GM12865 (cell line): ENCODE data around the gene NDUFS7.

Experiments
- DNase-seq: peaks from one replicate; pipeline ENCODE4 v3.0.0; 2010; ENCODE audit warnings: low read depth
- H3K4me3 ChIP-seq: 2 replicates; pipeline ENCODE4 v1.5.1; 2011; ENCODE audit warnings: mild to moderate bottlenecking, low read depth, low read length, control low read depth
- TF ChIP-seq, protein P1 (sequence below): IDR thresholded peaks from 2 replicates; pipeline ENCODE4 v1.5.1; 2011; ENCODE audit warnings: low read length, control low read depth, low read depth, inconsistent platforms; ENCODE audit not compliant: insufficient read depth; ENCODE audit errors: missing control alignments

The NDUFS7 gene

DNA sequence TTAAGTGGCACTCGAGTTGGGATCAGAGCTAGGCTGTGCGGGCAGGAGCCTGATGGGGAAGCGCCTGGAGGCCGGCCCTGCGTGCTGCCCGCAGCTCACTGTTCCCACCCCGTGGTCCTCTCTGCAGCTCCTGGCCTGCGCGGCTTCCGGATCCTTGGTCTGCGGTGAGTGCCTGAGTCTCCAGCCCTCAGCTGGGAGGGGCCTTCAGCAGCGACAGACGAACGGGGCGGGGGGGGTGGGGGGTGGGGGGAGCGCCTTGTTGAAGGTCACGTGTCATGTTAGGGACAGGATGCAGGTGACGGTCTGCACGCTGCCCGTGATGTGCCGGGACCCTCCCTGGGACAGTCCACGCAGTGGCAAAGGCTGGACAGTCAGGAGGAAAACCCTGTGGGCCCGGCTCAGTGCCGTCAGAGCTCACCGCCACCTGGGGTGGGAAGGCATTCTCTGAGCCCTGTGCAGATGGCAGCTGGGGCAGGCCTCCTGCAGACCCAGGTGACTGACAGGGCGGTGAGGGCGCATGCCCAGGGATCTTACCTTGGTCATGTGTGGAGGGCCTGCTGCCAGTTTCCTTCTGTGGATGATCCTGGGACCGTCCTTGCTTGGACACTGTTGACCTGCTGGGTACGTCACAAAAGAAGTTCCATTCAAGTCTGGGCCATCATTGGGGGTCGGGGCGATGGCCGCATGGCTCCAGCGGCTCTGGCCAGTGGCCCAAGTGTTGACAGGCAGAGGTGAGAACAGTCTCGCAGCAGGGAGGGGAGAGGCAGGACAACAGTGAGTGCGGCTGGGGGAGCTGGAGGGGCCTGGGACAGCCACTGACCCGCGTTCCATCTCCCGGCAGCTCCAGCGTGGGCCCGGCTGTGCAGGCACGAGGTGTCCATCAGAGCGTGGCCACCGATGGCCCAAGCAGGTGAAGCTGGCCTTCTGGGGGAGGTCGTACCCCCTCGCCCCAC is 4.3 kb downstream of the NDUFS7 start:
- TF ChIP-seq, protein P1, sequence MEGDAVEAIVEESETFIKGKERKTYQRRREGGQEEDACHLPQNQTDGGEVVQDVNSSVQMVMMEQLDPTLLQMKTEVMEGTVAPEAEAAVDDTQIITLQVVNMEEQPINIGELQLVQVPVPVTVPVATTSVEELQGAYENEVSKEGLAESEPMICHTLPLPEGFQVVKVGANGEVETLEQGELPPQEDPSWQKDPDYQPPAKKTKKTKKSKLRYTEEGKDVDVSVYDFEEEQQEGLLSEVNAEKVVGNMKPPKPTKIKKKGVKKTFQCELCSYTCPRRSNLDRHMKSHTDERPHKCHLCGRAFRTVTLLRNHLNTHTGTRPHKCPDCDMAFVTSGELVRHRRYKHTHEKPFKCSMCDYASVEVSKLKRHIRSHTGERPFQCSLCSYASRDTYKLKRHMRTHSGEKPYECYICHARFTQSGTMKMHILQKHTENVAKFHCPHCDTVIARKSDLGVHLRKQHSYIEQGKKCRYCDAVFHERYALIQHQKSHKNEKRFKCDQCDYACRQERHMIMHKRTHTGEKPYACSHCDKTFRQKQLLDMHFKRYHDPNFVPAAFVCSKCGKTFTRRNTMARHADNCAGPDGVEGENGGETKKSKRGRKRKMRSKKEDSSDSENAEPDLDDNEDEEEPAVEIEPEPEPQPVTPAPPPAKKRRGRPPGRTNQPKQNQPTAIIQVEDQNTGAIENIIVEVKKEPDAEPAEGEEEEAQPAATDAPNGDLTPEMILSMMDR, result no peak
- H3K4me3 ChIP-seq, result no peak overlapping the region
- DNase-seq, result no peak

DNA sequence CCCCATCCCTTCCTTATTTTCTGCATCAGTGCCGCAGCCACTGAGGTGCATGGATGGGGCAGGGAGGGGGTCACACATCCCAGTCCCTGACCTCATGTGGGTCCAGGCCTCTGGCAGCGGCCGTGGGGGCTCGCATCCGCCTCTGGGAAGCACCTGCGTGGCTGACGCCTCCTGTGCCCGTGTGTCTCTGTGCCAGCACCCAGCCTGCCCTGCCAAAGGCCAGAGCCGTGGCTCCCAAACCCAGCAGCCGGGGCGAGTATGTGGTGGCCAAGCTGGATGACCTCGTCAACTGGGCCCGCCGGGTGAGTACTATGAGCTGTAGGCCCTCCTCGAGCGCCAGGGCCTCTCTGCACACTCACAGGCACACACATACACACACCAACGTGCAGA is 4.9 kb downstream of the NDUFS7 start:
- no peak overlapping the region for H3K4me3 ChIP-seq

DNA sequence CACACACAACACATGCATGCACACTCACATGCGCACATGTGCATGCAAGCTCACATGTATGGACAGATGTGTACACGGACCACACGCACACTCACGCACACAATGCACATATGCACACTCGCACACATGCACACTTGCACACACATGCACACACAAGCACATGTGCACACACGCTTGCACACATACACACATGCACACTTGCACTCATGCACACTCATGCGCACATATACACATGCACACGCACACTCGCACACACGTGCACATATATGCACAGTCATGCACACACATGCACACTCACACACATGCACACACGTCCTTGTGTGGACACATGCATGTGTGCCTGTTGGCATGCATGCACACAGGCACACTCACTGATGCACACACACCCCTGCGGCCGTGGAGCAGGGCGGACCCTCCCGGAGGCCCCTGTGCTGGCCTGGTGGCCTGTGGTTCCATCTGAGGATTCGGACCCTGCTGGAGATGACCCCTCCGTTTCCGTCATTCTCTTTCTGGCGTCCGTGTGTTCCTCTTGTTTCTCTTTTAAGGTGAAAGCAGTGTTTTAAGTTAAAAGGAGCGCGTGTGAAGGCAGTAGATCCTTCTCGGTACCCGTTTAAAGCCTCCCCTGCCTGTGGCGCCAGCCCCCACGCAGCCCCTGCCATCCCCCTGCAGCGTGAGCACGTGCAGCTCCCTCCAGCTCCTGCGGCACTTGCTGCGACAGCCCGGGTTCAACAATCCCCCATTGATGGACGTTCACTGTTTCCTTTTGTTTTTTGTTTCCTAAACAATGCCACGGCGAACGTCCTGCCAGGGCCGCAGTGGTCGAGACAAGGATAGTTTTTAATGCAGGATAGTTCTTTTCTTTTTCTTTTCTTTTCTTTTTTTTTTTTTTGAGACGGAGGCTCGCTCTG is 5.6 kb downstream of the NDUFS7 start:
- TF ChIP-seq, protein P1, result no peak
- H3K4me3 ChIP-seq, result no peak overlapping the region
- DNase-seq, result no peak

More for the DNA sequence above, 4.9 kb downstream of the NDUFS7 start:
- TF ChIP-seq, protein P1, result no peak
- no peak for DNase-seq

DNA sequence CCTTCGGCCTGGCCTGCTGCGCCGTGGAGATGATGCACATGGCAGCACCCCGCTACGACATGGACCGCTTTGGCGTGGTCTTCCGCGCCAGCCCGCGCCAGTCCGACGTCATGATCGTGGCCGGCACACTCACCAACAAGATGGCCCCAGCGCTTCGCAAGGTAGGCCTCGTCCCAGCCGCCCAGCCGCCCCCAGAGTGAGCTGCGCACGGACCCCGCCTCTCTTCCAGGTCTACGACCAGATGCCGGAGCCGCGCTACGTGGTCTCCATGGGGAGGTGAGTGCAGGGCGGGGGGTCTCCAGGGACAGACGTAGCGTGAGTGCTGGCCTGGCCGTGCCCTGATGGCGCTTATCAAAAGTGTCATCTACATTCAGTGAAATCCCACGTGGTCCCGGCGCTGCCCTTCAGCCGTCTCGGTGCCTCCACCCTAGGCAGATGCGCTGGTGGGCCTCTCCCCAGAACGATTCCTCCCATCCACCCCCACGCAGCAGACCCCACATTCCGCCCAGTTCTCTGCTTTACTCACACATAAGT is 7.2 kb downstream of the NDUFS7 start:
- DNase-seq, result no peak
- H3K4me3 ChIP-seq, result no peak overlapping the region
- TF ChIP-seq, protein P1, result no peak

DNA sequence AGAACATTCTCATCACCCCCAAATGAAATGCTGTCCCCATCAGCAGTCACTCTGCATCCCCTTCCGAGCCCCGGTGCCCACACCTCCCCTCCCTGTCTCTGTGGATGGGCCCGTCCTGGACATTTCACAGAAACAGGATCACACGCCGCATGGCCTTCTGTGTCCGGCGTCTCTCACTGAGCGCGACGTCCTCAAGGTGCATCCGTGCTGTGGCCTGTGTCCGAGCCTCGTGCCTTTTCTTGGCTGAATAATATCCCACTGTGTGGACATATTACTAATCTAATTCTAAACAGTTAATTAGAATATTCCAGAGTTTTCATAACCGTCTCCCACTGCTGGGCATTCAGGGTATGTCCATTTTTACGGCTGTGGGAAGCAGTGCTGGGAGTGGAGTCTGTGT is 8.7 kb downstream of the NDUFS7 start:
- DNase-seq, result no peak
- TF ChIP-seq, protein P1, result no peak
- no peak overlapping the region for H3K4me3 ChIP-seq

DNA sequence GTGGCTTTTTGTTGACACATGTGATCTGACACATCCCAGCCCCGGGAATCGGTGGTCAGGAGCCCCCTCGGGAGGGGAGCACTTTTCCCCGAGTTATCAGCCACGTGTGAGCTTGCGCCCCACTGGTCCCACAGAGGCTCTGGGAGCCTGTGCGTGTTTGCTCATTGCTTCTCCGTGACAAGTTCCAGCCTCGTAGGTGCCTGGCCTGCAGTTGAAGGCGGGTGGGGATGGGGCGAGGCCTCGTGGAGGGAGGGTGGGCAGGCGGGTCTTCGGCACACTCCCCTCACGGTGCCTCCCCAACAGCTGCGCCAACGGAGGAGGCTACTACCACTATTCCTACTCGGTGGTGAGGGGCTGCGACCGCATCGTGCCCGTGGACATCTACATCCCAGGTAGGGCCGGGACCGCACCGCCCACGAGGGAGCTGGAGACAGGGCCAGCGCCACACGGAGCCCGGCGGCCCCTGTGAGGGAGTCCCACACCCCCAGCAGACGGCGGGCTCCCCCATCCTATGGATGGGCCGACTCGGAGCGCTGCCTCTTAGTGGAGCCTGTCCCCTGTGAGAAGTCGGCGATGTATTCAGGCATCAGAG is 9.3 kb downstream of the NDUFS7 start:
- no peak for DNase-seq
- TF ChIP-seq, protein P1, result no peak
- no peak overlapping the region for H3K4me3 ChIP-seq
